ENCODE results near the gene TRMT2A.

The TRMT2A gene

DNA sequence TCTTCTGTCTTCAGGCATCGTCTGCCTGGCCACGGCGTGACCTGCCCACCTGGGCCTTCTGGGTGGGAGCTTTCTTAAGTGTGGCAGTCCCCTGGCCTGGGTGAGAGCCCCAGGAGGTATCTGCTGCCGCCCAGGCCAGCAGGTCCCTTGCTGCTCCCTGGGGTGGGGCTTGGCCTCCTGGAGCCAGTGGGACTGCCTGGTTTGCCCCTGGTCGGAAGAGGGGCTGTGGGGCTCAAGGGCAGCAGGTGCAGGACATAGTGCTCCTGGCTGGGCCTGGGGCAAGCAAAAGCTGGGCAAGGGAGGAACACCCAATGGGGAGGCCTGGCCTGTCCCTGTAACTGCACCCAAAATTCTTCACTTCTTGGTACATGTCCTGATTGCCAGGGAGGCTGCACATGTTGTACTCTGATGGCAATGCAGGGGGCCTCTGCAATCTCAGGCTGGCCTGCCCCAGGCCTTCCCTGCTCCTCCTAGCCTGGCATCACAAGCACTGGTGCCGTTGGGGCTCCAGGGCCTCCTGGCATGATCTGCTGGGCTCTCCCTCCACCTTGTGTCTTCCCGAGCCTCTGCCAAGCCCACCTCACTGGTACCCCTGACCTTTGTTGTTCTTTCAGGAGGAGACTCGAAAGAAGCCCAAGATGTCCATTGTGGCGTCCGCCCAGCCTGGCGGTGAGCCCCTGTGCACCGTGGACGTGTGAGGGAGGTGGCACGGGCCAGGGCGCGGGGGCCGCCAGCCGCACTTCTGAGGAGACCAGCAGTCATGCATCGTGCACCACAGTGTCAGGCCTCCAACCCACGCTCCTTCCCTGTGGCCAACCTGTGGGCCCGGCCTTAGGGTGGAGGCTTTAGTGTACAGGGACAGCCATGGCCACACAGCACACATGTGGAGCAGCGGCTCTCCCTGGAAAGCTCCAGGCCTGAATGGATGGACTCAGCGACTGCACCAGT, 7.3 kb downstream of the TRMT2A start:
- DNase-seq (ENCODE audit: low read depth) = no peak
- no peak overlapping the region for H3K4me3 ChIP-seq (ENCODE audit: low read depth, low read length)

DNA sequence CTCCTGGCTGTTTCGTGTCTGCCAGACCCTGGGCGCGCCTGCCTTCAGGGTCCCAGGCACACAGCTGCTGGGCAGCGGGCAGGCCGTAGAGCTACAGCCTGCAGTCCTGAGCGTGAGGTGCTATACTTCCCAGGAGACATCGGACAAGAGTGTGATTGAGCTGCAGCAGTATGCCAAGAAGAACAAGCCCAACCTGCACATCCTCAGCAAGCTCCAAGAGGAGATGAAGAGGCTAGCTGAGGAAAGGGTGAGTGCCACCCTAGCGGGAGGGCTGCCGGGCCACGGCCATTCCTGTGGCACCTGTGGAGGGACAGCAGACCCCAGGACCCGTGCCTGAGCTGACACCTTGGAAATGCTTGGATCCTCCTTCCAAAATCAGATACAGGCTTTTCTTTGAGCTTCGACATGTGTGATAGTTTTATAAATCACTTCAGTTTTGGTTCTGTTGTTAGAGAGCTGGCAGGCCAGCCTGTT, 8.2 kb downstream of the TRMT2A start:
- DNase-seq (ENCODE audit: low read depth) = no peak

DNA sequence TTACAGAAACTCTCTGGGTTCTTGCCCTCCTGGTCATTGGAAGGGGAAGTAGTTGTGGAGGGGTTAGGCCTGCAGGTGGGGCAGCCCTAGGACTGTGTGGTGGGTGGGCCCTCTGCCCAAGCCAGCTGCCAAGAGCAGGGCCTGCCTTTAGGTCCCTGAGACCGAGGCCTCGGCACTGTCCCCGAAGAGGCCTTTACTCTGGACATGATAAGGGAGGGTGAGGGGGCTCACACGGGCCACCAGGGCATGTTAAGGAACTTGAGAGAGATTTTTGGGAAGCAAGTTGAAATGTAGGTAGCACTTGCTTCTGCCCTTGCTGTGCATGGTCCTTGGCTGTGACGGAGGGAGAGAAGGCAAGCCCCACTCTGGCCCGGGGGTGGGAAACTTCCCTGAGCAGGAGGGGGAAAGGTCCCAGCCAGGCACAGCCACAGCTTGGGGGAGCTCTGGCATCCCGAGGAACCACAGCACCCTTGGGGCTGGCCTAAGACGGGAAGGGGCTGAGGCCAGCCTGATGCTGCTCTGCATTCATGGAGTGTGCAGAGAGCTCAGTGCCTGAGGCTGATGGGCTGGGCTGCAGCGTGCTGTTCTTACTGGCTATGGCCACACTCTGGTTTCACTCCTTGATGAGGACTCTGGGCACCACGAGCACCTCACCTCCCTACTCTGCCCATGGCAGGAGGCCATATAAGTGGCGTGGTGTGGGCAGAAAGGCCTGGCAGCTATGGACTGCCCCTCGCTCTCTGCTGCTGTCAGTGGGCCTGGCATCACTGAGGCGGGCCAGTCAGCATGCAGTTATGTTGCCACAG, 8.9 kb downstream of the TRMT2A start:
- H3K4me3 ChIP-seq (ENCODE audit: low read depth, low read length) = no peak overlapping the region
- DNase-seq (ENCODE audit: low read depth) = no peak

More for the DNA sequence above, 8.2 kb downstream of the TRMT2A start:
- H3K4me3 ChIP-seq (ENCODE audit: low read depth, low read length) = no peak overlapping the region

DNA sequence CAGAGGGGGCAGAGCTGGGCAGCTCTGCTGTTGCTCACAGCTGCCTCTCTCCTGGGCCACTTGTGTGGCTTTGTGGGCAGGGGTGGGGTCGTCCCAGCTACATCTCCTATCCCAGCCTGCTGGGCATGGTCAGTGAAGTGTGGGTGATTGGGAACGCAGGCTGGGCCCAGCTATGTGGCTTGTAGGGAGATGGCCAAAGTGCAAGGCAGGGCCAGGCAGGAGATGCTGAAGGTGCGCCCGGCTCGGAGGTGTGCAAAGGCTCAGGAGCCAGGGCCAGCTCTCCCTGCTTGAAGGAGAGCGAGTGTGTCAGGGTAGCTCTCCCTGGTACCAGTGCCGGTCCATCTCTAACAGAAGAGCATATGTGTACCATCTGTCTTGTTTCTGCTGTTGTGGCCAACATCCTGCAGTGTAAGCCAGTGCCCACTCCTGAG, 9.5 kb downstream of the TRMT2A start:
- no peak for DNase-seq (ENCODE audit: low read depth)

GRCh38 chr22:20106849-20107237, 10.2 kb downstream of the TRMT2A start:
- no peak overlapping the region for H3K4me3 ChIP-seq (ENCODE audit: low read depth, low read length)
- DNase-seq (ENCODE audit: low read depth) = no peak

More for the DNA sequence above, 9.5 kb downstream of the TRMT2A start:
- H3K4me3 ChIP-seq (ENCODE audit: low read depth, low read length) = no peak overlapping the region

DNA sequence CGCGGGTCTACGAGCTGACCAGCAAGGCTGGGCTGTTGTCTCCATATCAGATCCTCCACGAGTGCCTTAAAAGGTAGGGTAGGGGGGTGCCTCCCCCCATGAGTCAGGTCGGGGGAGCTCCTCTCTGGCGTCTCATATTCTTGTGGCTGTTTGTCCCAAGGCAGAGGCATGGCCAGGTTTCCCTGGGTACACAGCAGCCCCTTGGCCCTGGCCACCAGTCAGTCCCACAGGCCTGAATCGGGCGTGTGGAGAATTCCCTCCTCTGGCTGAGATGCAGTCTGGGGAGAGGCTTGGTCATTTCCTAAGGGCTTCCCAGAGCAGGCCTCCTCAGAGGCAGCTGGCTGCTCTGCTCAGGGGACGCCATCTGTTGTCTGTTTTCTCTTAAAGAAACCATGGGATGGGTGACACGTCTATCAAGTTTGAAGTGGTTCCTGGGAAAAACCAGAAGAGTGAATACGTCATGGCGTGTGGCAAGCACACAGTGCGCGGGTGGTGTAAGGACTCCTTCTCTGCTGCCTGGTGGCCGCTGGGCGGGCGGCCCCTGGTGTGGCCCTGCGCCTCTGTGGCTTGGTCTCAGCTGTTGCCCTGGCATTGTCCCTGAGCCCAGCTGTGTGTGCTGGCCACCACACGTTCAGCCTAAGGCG, 10.7 kb downstream of the TRMT2A start:
- H3K4me3 ChIP-seq (ENCODE audit: low read depth, low read length) = no peak overlapping the region
- DNase-seq (ENCODE audit: low read depth) = no peak

DNA sequence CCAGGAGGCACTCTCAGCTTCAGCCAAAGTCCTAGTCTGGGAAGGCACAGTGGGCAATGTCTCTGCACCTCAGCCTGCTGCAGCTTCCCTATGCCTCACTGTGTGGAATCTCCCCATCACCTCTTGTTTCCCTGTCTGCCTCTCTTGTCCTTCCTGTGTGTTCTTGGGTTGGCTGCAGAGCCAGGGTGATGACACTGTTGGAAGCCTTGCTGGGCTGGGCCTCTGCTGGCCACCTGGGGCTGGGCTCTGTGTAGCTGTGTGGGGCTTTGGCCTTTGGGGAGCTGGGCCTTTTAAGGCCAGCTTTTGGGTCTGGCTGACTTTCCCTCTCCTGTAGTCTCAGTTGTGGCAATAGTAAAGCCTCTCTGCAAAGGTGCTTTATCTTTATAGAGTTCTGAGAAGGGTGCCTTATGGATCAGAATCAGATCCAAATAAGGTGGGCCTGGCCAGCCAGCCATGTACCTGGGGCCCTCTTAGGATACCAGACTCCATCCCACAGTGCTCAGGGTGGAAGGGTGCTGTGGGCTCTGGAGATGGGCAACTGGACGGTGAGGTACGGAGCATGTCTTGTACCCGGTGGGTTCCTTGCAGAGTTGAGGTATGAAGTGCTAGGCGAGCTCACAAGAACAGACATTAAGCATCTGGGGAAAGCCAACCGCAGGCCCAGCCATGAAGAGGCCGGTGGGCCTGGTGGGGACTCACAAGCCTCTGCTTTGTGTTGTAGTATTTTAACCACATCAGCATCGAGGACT, 11.4 kb downstream of the TRMT2A start:
- no peak for DNase-seq (ENCODE audit: low read depth)
- H3K4me3 ChIP-seq (ENCODE audit: low read depth, low read length) = no peak overlapping the region

GRCh38 chr22:20102203-20102780, 14.7 kb downstream of the TRMT2A start:
- H3K4me3 ChIP-seq (ENCODE audit: low read depth, low read length) = no peak overlapping the region
- DNase-seq (ENCODE audit: low read depth) = no peak

DNA sequence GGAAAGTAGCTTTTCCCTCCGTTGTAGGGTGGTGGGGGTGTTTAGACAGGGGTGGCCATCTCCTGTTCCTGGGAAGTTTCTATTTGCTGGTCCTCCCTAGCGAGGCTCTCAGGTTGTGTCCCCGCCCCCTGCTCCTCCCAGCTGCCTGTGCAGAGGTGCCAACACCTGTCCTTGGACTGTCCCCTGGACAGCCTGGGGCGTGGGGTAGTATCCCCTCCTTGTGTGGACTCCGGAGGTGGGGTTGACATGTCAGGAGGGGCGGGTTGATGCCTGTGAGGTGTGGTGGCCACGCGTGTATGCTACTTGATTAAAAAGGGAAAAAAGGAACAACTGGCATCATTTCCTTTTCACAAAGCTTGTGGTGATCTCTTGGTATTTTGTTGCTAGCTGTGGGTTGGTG, 15.4 kb downstream of the TRMT2A start:
- no peak for DNase-seq (ENCODE audit: low read depth)
- H3K4me3 ChIP-seq (ENCODE audit: low read depth, low read length) = no peak overlapping the region

DNA sequence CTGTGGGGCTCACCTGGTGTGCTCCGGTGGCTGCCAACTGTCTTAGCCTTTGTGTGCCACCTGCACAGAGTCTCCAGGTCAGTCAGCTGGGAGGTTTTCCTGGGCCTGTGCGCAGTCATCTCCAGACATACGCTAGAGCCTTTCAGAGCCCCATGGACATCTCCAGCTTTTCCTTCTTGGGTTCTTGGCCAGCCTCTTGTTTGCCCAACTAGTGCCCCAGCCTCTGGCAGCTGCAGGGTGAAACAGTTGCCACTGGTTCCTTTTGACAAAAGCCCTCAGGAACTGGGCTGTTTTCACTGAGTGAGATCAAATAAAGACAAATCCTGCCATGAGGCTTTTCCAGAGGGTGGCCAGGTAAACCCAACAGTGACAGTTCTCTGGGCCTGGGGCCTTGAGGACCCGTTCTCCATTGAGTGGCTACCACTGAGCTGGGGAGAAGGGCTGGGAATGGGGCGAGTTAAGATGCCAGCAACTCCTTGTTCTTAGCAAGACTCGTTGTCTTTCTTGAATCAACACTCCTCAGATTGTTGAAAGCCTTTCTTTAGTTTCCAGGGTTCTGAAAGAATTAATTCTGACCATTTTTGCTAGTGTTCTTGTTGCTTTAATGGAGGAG, 17.8 kb downstream of the TRMT2A start:
- DNase-seq (ENCODE audit: low read depth) = no peak
- no peak overlapping the region for H3K4me3 ChIP-seq (ENCODE audit: low read depth, low read length)

- DNase-seq (ENCODE audit: low read depth) = no peak
- H3K4me3 ChIP-seq (ENCODE audit: low read depth, low read length) = no peak overlapping the region
Measured at GRCh38 chr22:20096574-20097420, 20.2 kb downstream of the TRMT2A start.

DNA sequence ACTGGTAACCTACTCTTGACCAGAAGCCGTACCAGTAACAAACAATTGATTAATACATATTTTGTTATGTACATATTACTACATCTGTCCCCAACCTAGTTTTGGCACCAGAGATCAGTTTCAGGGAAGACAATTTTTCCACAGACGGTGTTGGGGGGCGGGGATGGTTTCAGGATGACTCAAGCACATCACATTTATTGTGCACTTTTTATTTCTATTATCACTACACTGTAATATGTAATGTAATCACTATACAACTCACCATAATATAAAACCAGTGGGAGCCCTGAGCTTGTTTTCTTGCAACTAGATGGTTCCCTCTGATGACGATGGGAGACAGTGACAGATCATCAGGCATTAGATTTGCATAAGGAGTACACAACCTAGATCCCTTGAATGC, 21.5 kb downstream of the TRMT2A start:
- H3K4me3 ChIP-seq (ENCODE audit: low read depth, low read length) = no peak overlapping the region
- DNase-seq (ENCODE audit: low read depth) = no peak

GRCh38 chr22:20094197-20094807, 22.7 kb downstream of the TRMT2A start:
- no peak for DNase-seq (ENCODE audit: low read depth)
- no peak overlapping the region for H3K4me3 ChIP-seq (ENCODE audit: low read depth, low read length)

DNA sequence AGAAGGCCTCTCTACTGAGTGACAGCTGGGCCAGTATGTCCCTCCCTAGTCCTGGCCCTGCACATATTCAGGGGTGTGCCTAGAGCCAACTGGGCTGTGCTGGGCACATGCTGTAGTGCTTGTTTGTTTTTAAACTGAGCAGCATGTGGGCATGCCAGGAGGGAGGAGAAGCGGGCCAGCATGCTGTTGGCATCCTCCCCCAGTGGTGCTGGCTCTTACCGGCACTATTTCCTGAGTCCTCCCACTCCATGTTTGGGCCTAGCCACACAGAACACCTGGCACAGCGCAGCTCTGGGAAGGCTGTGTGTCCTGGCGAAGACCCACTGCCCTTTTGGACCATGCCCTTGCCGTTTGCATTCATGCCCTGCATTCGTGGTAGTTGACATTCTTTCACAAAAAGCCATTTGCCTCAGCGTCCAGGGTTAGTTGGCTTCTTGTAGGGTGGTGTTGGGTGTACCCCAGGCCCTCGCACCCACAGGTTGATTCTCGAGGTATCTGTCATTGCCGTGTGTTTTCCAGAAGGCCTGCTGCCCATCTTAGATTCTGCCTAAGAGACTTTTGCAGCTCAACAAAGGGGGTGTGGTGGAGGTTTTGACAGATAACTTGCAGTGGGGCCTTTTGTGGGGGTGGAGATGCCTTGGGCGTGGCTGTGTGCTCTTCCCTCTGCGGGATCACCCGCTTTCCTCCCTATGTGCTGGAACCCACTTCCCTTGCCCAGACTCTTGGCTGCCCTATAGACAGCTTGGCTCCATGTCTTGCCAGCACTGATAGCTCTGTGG, 23.4 kb downstream of the TRMT2A start:
- H3K4me3 ChIP-seq (ENCODE audit: low read depth, low read length) = no peak overlapping the region
- DNase-seq (ENCODE audit: low read depth) = no peak

DNA sequence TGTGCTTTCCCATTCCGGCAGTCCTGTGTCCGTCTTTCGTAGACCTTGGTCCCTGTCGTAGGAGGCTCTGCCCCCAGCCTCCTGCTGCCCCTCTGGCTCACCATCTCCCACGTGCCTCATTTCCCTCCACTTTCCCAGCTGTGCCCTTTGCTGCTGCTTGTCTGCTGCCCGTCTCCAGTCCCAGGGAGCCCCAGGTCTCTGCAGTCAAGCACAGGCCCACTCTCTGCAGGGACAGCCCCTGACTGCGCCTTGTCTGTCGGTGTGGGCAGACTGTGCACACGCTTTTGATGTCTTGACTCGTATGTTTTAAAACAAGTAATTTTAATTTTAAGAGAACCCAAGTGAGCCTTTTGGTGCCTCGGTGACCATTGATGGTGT, 24.6 kb downstream of the TRMT2A start:
- no peak overlapping the region for H3K4me3 ChIP-seq (ENCODE audit: low read depth, low read length)
- DNase-seq (ENCODE audit: low read depth) = no peak

DNA sequence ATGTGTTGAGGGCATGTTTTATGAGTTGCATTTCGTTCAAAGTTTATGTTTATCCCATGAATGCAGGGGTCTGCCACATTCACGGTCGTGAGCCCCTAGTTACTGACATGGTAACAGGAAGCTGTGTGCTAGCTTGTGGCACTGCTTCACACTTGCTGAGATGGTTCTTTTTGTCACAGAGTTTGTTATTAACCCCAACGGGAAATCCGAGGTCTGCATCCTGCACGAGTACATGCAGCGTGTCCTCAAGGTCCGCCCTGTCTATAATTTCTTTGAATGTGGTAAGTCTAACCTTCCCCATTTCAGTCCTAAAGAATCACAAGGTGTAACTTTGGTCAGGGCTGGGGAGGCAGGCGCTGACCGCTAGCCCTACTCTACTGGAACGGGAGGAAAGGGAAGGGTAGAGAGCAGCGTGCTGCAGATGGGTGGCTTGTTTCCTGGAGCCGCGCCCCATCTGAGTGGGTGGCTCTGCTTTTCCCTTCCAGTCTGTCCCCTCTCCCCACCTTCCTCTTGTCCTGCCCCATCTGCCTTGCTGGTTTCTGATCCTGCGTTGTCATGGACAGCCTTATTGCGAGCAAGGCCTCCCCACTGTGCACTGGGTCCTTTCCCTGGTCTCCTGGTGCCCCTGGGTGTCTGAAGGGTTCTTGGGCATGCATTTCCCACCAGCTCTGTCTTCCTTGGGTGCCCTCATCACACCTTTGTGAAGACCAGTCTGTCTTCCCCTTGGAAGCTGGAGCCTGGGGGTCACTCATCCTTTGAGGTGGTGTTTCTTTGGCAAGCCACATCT, 25.1 kb downstream of the TRMT2A start:
- no peak overlapping the region for H3K4me3 ChIP-seq (ENCODE audit: low read depth, low read length)
- no peak for DNase-seq (ENCODE audit: low read depth)
